SU-DHL-6 (cell line): Measurements from ENCODE around the gene HELQ.

Experiments used
- H2AFZ ChIP-seq: fragments of 200-600 bp; sonication (generic); 2 replicates; pipeline ENCODE4 v1.6.1; 2014; ENCODE audit warnings: low read depth, mild to moderate bottlenecking, moderate library complexity, mixed read lengths, antibody characterized with exemption, low read length; ENCODE audit not compliant: severe bottlenecking
- H3F3A ChIP-seq: fragments of 200-600 bp; shearing (Covaris generic); 2 replicates; pipeline ENCODE4 v1.6.0; 2016; ENCODE audit warnings: antibody characterized with exemption, mild to moderate bottlenecking; ENCODE audit not compliant: insufficient read depth
- H3K27ac ChIP-seq: fragments of 200-600 bp; sonication (generic); 2 replicates; pipeline ENCODE4 v1.5.1; 2016; ENCODE audit warnings: low read depth, mild to moderate bottlenecking, low read length, moderate library complexity, mixed read lengths
- H3K27me3 ChIP-seq: fragments of 200-600 bp; sonication (generic), shearing (Covaris generic); 2 replicates; pipeline ENCODE4 v1.6.0; 2014; ENCODE audit warnings: mild to moderate bottlenecking, low read length
- H3K36me3 ChIP-seq: fragments of 200-600 bp; sonication (generic); 2 replicates; pipeline ENCODE4 v1.6.1; 2014; ENCODE audit warnings: mild to moderate bottlenecking, low read length, mixed read lengths
- H3K4me2 ChIP-seq: fragments of 300-600, 200-600 bp; shearing (Covaris generic), sonication (generic); 2 replicates; pipeline ENCODE4 v1.6.0; 2014; ENCODE audit warnings: low read length, low read depth, mild to moderate bottlenecking; ENCODE audit not compliant: poor library complexity, severe bottlenecking
- H3K4me3 ChIP-seq: fragments of 200-600 bp; sonication (generic); 2 replicates; pipeline ENCODE4 v1.5.1; 2014; ENCODE audit warnings: antibody characterized with exemption, low read length, mild to moderate bottlenecking, mixed read lengths; ENCODE audit not compliant: insufficient read depth, poor library complexity, severe bottlenecking
- H3K79me2 ChIP-seq: fragments of 200-600 bp; sonication (generic); 2 replicates; pipeline ENCODE4 v1.6.1; 2014; ENCODE audit warnings: mild to moderate bottlenecking, low read length, moderate library complexity; ENCODE audit not compliant: insufficient read depth
- H3K9ac ChIP-seq: fragments of 200-600 bp; sonication (generic); 2 replicates; pipeline ENCODE4 v1.7.0; 2014; ENCODE audit warnings: mild to moderate bottlenecking, low read length
- H3K9me2 ChIP-seq: fragments of 200-600 bp; sonication (generic); replicated peaks from 2 replicates; pipeline ENCODE4 v1.6.1; 2014; ENCODE audit warnings: low read length; ENCODE audit not compliant: insufficient read depth
- H3K9me3 ChIP-seq: fragments of 200-600 bp; sonication (generic); 2 replicates; pipeline ENCODE4 v1.6.1; 2014; ENCODE audit warnings: low read length, mixed read lengths; ENCODE audit not compliant: insufficient read depth
- H4K20me1 ChIP-seq: fragments of 200-600 bp; sonication (generic); 2 replicates; pipeline ENCODE4 v1.6.1; 2014; ENCODE audit warnings: low read depth, mild to moderate bottlenecking, antibody characterized with exemption, low read length, moderate library complexity, mixed read lengths
- CTCF ChIP-seq: fragments of 200-600 bp; sonication (generic); IDR thresholded peaks from one replicate; pipeline ENCODE4 v1.5.1; 2017; ENCODE audit warnings: antibody characterized with exemption, mild to moderate bottlenecking, low read length, moderate library complexity; ENCODE audit not compliant: insufficient read depth, poor library complexity, severe bottlenecking
- EZH2phosphoT487 ChIP-seq: fragments of 200-600 bp; sonication (generic), shearing (Covaris generic); conservative IDR thresholded peaks from 2 replicates; pipeline ENCODE4 v1.6.1; 2018; ENCODE audit warnings: mild to moderate bottlenecking, antibody characterized with exemption, low read length, moderate library complexity, mixed read lengths

HELQ gene

GRCh38 chr4:83371936-83372335 is 83.7 kb downstream of the HELQ start:
- no peaks in the 10 kb centered on the region for H3K9me3 ChIP-seq
- H3K9ac ChIP-seq, result no peak overlapping the region
- TF ChIP-seq EZH2phosphoT487, result no peak
- TF ChIP-seq CTCF, result no peak
- no peaks in the 10 kb centered on the region for H3K36me3 ChIP-seq
- no peaks in the 10 kb centered on the region for H4K20me1 ChIP-seq
- H3K9me2 ChIP-seq, result no peaks in the 10 kb centered on the region
- no peaks in the 10 kb centered on the region for H3K79me2 ChIP-seq
- H2AFZ ChIP-seq, result no peak overlapping the region
- H3F3A ChIP-seq, result no peaks in the 10 kb centered on the region
- no peak overlapping the region for H3K27ac ChIP-seq
- H3K27me3 ChIP-seq, result no peaks in the 10 kb centered on the region
- no peak overlapping the region for H3K4me2 ChIP-seq
- no peak overlapping the region for H3K4me3 ChIP-seq

DNA sequence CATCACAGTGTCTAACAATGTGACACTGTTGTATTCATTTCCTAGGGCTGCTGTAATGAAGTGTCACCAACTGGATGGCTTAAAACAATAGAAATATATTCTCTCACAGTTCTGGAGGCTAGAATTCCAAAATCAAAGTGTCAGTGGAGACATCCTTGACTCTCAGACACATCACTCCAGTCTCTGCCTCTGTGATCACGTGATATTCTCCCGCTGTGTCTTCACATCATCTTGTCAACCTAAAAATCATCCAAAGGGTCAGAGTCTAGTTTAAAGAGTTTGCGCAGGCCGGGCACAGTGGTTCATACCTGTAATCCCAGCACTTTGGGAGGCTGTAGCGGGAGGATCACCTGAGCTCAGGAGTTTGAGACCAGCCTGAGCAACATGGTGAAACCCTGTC is 84.4 kb downstream of the HELQ start:
- H3K9ac ChIP-seq, result no peak overlapping the region
- H3K4me3 ChIP-seq, result no peak overlapping the region
- no peaks in the 10 kb centered on the region for H3K27me3 ChIP-seq
- H3F3A ChIP-seq, result no peaks in the 10 kb centered on the region
- no peaks in the 10 kb centered on the region for H4K20me1 ChIP-seq
- no peaks in the 10 kb centered on the region for H3K79me2 ChIP-seq
- H3K4me2 ChIP-seq, result no peak overlapping the region
- H2AFZ ChIP-seq, result no peak overlapping the region
- no peak overlapping the region for H3K27ac ChIP-seq
- no peaks in the 10 kb centered on the region for H3K9me2 ChIP-seq
- H3K9me3 ChIP-seq, result no peaks in the 10 kb centered on the region
- H3K36me3 ChIP-seq, result no peaks in the 10 kb centered on the region
- TF ChIP-seq EZH2phosphoT487, result no peak
- no peak for TF ChIP-seq CTCF

GRCh38 chr4:83370640-83370906 is 85.0 kb downstream of the HELQ start:
- H3K79me2 ChIP-seq, result no peaks in the 10 kb centered on the region
- no peaks in the 10 kb centered on the region for H3K36me3 ChIP-seq
- no peak overlapping the region for H3K4me2 ChIP-seq
- H2AFZ ChIP-seq, result no peak overlapping the region
- H3K4me3 ChIP-seq, result no peak overlapping the region
- H3K9me2 ChIP-seq, result no peaks in the 10 kb centered on the region
- no peaks in the 10 kb centered on the region for H3K27me3 ChIP-seq
- no peaks in the 10 kb centered on the region for H3F3A ChIP-seq
- no peaks in the 10 kb centered on the region for H4K20me1 ChIP-seq
- no peaks in the 10 kb centered on the region for H3K9me3 ChIP-seq
- no peak overlapping the region for H3K27ac ChIP-seq
- H3K9ac ChIP-seq, result no peak overlapping the region
- TF ChIP-seq CTCF (no peak), EZH2phosphoT487 (no peak)
